GM23338 (cell line): ENCODE measurements around the gene KIFC1. TPM values are rescaled to one million over a fixed set of nuclear protein-coding genes. Genes with fewer than 3 reads are reported as not detected.
A peak's percentile ranks its signal among the peaks of the same experiment; 100 is the strongest.

Experiments used
- ATAC-seq: fragments of 200-7000 bp; cut with Tn5 transposase; 3 replicates; pipeline ENCODE4 v1.9.1; 2020
- DNase-seq: peaks from one replicate; pipeline ENCODE4 v3.0.0-alpha.2; 2015; ENCODE audit warnings: low spot score
- H2AFZ ChIP-seq: fragments of 200-600 bp; sonication (generic); 2 replicates; pipeline ENCODE4 v1.8.0; 2016; ENCODE audit warnings: antibody characterized with exemption, mild to moderate bottlenecking, moderate library complexity
- H3F3A ChIP-seq: fragments of 200-600 bp; sonication (generic); replicated peaks from 2 replicates; pipeline ENCODE4 v1.8.0; 2017; ENCODE audit warnings: antibody characterized with exemption, mixed run types, low read depth
- H3K27ac ChIP-seq: fragments of 200-600 bp; sonication (generic); 2 replicates; pipeline ENCODE4 v1.6.1; 2016; ENCODE audit warnings: low read depth
- H3K27me3 ChIP-seq: fragments of 200-600 bp; sonication (generic); 2 replicates; pipeline ENCODE4 v1.8.0; 2016; ENCODE audit warnings: mild to moderate bottlenecking, mixed run types, moderate library complexity; ENCODE audit not compliant: insufficient read depth
- H3K36me3 ChIP-seq: fragments of 200-600 bp; sonication (generic); 2 replicates; pipeline ENCODE4 v1.8.0; 2016; ENCODE audit warnings: mild to moderate bottlenecking; ENCODE audit not compliant: insufficient read depth
- H3K4me1 ChIP-seq: fragments of 200-600 bp; sonication (generic); 2 replicates; pipeline ENCODE4 v1.8.0; 2016; ENCODE audit warnings: mild to moderate bottlenecking, moderate library complexity; ENCODE audit not compliant: insufficient read depth
- H3K4me2 ChIP-seq: fragments of 200-600 bp; sonication (generic); 2 replicates; pipeline ENCODE4 v1.7.1; 2017; ENCODE audit warnings: mixed run types
- H3K4me3 ChIP-seq: fragments of 200-600 bp; sonication (generic); 2 replicates; pipeline ENCODE4 v1.6.1; 2016; ENCODE audit warnings: mixed run types
- H3K79me2 ChIP-seq: fragments of 200-600 bp; sonication (generic); replicated peaks from 2 replicates; pipeline ENCODE4 v1.8.0; 2017; ENCODE audit warnings: mild to moderate bottlenecking; ENCODE audit not compliant: insufficient read depth
- H3K9me2 ChIP-seq: fragments of 200-600 bp; sonication (generic); 2 replicates; pipeline ENCODE4 v1.8.0; 2017; ENCODE audit not compliant: insufficient read depth
- H4K20me1 ChIP-seq: fragments of 200-600 bp; sonication (generic); replicated peaks from 2 replicates; pipeline ENCODE4 v1.8.0; 2017; ENCODE audit warnings: mild to moderate bottlenecking; ENCODE audit not compliant: insufficient read depth
- H3K27ac Mint-ChIP-seq: 2 replicates; pipeline ENCODE4 v1.8.0; 2020; ENCODE audit warnings: inconsistent platforms, mild to moderate bottlenecking, moderate library complexity, mixed read lengths
- H3K27me3 Mint-ChIP-seq: 3 replicates; pipeline ENCODE4 v1.8.0; 2022; ENCODE audit warnings: low read depth, mild to moderate bottlenecking, moderate library complexity, mixed read lengths, inconsistent platforms; ENCODE audit not compliant: insufficient read depth, poor library complexity
- H3K36me3 Mint-ChIP-seq: 3 replicates; pipeline ENCODE4 v1.8.0; 2021; ENCODE audit warnings: low read depth, mild to moderate bottlenecking, inconsistent platforms, moderate library complexity, mixed read lengths
- H3K4me1 Mint-ChIP-seq: 3 replicates; pipeline ENCODE4 v1.8.0; 2020; ENCODE audit warnings: mild to moderate bottlenecking, inconsistent platforms, mixed read lengths
- H3K4me3 Mint-ChIP-seq: 3 replicates; pipeline ENCODE4 v1.8.0; 2021; ENCODE audit warnings: moderate library complexity, mild to moderate bottlenecking, inconsistent platforms, mixed read lengths
- H3K9me3 Mint-ChIP-seq: 3 replicates; pipeline ENCODE4 v1.8.0; 2020; ENCODE audit warnings: moderate library complexity, mild to moderate bottlenecking, inconsistent platforms, mixed read lengths
- CREB1 ChIP-seq: fragments of 250-450 bp; sonication (Bioruptor Pico); IDR thresholded peaks from 2 replicates; pipeline ENCODE4 v1.5.0; 2020; ENCODE audit warnings: low read depth, mild to moderate bottlenecking, moderate library complexity
- ETS1 ChIP-seq: IDR thresholded peaks from 2 replicates; pipeline ENCODE4 v1.6.1; 2016; ENCODE audit warnings: antibody characterized with exemption
- EZH2 ChIP-seq: fragments of 200-600 bp; sonication (generic); IDR thresholded peaks from one replicate; pipeline ENCODE4 v1.8.0; 2017; ENCODE audit warnings: antibody characterized with exemption, mild to moderate bottlenecking, low read depth; ENCODE audit not compliant: unreplicated experiment
- EZH2phosphoT487 ChIP-seq: fragments of 200-600 bp; sonication (generic); IDR thresholded peaks from one replicate; pipeline ENCODE4 v1.8.1; 2018; ENCODE audit warnings: antibody characterized with exemption; ENCODE audit not compliant: unreplicated experiment
- JUNB ChIP-seq: IDR thresholded peaks from one replicate; pipeline ENCODE4 v1.6.1; 2016; ENCODE audit warnings: antibody characterized with exemption; ENCODE audit not compliant: unreplicated experiment
- NANOG ChIP-seq: IDR thresholded peaks from 2 replicates; pipeline ENCODE4 v1.6.1; 2016; ENCODE audit warnings: antibody characterized with exemption, borderline replicate concordance
- STAT1 ChIP-seq: IDR thresholded peaks from one replicate; pipeline ENCODE4 v1.6.1; 2016; ENCODE audit warnings: antibody characterized with exemption; ENCODE audit not compliant: unreplicated experiment
- ZNF114 ChIP-seq: fragments of 250-450 bp; sonication (Bioruptor Pico); IDR thresholded peaks from 2 replicates; pipeline ENCODE4 v1.5.0; 2020; ENCODE audit warnings: mild to moderate bottlenecking, moderate library complexity
- polyA plus RNA-seq: library from polyadenylated mRNA; unstranded; fragments of >200 nt; fragmentation: Nextera tagmentation; extraction: Ambion mirVana; gene quantifications from 2 replicates; pipeline ENCODE4 v1.2.1, GENCODE V29; 2016
- total RNA-seq: library from RNA; depleted of rRNA; stranded (reverse); fragments of >200 nt; shearing (Covaris generic); gene quantifications from 2 replicates; pipeline ENCODE4 v1.2.3, GENCODE V29; 2014
- TF ChIP-seq, protein P1 (sequence below): IDR thresholded peaks from one replicate; pipeline ENCODE4 v1.6.1; 2018; ENCODE audit warnings: antibody characterized with exemption; ENCODE audit not compliant: unreplicated experiment

KIFC1 gene
- total and polyA plus RNA-seq, 2 experiments from 2014 or later, result 10.3 to 61.7 TPM

DNA sequence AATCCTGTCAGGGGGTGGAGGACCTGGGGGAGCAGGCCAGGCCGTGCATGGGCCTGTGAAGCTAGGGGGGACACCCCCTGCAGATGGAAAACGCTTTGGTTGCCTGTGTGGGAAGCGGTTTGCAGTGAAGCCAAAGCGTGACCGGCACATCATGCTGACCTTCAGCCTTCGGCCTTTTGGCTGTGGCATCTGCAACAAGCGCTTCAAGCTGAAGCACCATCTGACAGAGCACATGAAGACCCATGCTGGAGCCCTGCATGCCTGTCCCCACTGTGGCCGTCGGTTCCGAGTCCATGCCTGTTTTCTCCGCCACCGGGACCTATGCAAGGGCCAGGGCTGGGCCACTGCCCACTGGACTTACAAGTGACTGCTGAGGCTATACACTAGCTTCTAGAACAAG lies 64.5 kb downstream of the KIFC1 start:
- peaks cover 18% of the 10 kb centered on the region for H3K4me1 Mint-ChIP-seq
- no peak overlapping the region for H3K27ac Mint-ChIP-seq
- no peaks in the 10 kb centered on the region for H3K36me3 ChIP-seq
- no peaks in the 10 kb centered on the region; the same call in 1 of the 2 replicates for H4K20me1 ChIP-seq
- H3K4me3 Mint-ChIP-seq, result peak overlapping the region; percentile 97; the same call in 2 of the 3 replicates
- H3K9me3 Mint-ChIP-seq, result peaks cover 7% of the 10 kb centered on the region; the same call in 2 of the 3 replicates
- no peak overlapping the region for H3K4me2 ChIP-seq
- ATAC-seq (no peak), DNase-seq (no peak)
- H3K79me2 ChIP-seq, result peaks cover 14% of the 10 kb centered on the region
- TF ChIP-seq NANOG (no peak), EZH2phosphoT487 (no peak), ETS1 (no peak), CREB1 (CRISPR knock-in tag) (no peak), STAT1 (no peak), EZH2 (no peak)
- TF ChIP-seq, protein P1, sequence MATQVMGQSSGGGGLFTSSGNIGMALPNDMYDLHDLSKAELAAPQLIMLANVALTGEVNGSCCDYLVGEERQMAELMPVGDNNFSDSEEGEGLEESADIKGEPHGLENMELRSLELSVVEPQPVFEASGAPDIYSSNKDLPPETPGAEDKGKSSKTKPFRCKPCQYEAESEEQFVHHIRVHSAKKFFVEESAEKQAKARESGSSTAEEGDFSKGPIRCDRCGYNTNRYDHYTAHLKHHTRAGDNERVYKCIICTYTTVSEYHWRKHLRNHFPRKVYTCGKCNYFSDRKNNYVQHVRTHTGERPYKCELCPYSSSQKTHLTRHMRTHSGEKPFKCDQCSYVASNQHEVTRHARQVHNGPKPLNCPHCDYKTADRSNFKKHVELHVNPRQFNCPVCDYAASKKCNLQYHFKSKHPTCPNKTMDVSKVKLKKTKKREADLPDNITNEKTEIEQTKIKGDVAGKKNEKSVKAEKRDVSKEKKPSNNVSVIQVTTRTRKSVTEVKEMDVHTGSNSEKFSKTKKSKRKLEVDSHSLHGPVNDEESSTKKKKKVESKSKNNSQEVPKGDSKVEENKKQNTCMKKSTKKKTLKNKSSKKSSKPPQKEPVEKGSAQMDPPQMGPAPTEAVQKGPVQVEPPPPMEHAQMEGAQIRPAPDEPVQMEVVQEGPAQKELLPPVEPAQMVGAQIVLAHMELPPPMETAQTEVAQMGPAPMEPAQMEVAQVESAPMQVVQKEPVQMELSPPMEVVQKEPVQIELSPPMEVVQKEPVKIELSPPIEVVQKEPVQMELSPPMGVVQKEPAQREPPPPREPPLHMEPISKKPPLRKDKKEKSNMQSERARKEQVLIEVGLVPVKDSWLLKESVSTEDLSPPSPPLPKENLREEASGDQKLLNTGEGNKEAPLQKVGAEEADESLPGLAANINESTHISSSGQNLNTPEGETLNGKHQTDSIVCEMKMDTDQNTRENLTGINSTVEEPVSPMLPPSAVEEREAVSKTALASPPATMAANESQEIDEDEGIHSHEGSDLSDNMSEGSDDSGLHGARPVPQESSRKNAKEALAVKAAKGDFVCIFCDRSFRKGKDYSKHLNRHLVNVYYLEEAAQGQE, result no peak
- H3K27me3 Mint-ChIP-seq, result peaks cover 20% of the 10 kb centered on the region
- no peaks in the 10 kb centered on the region for H3K27me3 ChIP-seq
- H3K9me2 ChIP-seq, result no peaks in the 10 kb centered on the region
- H3K4me1 ChIP-seq, result peaks cover 4% of the 10 kb centered on the region; the same call in 1 of the 2 replicates
- H2AFZ ChIP-seq, result no peak overlapping the region
- H3F3A ChIP-seq, result peaks cover 8% of the 10 kb centered on the region
- no peak overlapping the region for H3K27ac ChIP-seq
- H3K36me3 Mint-ChIP-seq, result peaks cover 45% of the 10 kb centered on the region
- no peak overlapping the region for H3K4me3 ChIP-seq

DNA sequence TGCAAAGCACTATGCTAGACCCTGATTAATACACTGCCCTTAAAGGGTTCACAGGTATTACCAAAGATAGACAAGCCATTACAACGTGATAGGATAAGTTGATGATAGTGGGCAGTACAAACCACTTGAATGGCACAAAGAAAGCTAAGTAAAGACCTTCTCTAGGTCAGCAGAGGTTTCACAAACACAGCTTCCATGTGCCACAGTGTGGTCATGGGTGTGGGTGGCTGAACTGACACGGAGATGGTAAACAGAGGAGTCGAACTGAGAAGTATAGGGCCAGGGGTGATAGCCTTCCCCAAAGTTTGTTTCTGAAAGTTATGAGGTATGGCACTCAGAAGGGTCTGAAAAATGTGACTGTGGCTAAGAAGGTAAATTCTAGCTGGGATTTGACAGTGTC lies 67.1 kb downstream of the KIFC1 start:
- Histone ChIP-seq H3K79me2 (peaks cover 14% of the 10 kb centered on the region), H3K36me3 (no peaks in the 10 kb centered on the region), H3K27ac (no peak overlapping the region), H3K27me3 (no peaks in the 10 kb centered on the region), H4K20me1 (no peaks in the 10 kb centered on the region; the same call in 1 of the 2 replicates), H3F3A (peaks cover 5% of the 10 kb centered on the region), H3K4me1 (peaks cover 1% of the 10 kb centered on the region; the same call in 1 of the 2 replicates), H3K9me2 (no peaks in the 10 kb centered on the region), H3K4me2 (no peak overlapping the region), H3K4me3 (no peak overlapping the region), H2AFZ (no peak overlapping the region)
- H3K4me1 Mint-ChIP-seq, result peaks cover 7% of the 10 kb centered on the region
- no peak overlapping the region for H3K4me3 Mint-ChIP-seq
- H3K27ac Mint-ChIP-seq, result no peak overlapping the region
- H3K36me3 Mint-ChIP-seq, result peaks cover 33% of the 10 kb centered on the region
- ATAC-seq, result no peak
- no peak for TF ChIP-seq JUNB
- no peak for TF ChIP-seq ZNF114 (CRISPR knock-in tag)
- H3K27me3 Mint-ChIP-seq, result peaks cover 18% of the 10 kb centered on the region
- no peak for DNase-seq
- H3K9me3 Mint-ChIP-seq, result peaks cover 7% of the 10 kb centered on the region; the same call in 2 of the 3 replicates
